K562 (cell line): ENCODE data around the gene FASTK. TPM values are rescaled to one million over a fixed set of nuclear protein-coding genes. Genes with fewer than 3 reads are reported as not detected.

Experiments
- CTCF ChIP-seq, 3 experiments: IDR thresholded peaks in 2 of 3; conservative IDR thresholded peaks in 1 of 3; 2 replicates each; pipeline ENCODE4 v1.5.1; 2011 to 2012; ENCODE audit warnings: low read length in 3 of 3, mild to moderate bottlenecking in 3 of 3, control low read depth in 2 of 3, improper control_type of control experiment in 1 of 3, inconsistent platforms in 1 of 3, low read depth in 1 of 3, mixed read lengths in 1 of 3, moderate library complexity in 1 of 3; ENCODE audit not compliant: insufficient read depth in 2 of 3
- E2F5 ChIP-seq: sonication (generic); formaldehyde crosslinking; IDR thresholded peaks from 2 replicates; pipeline ENCODE4 v1.8.0; 2022; ENCODE audit warnings: mild to moderate bottlenecking, missing genetic modification reagents
- E4F1 ChIP-seq: fragments of 250-450 bp; sonication (Bioruptor Pico); IDR thresholded peaks from 2 replicates; pipeline ENCODE4 v1.5.0; 2021; ENCODE audit warnings: mild to moderate bottlenecking, borderline replicate concordance
- GATAD2A ChIP-seq: fragments of 450-650 bp; IDR thresholded peaks from 2 replicates; pipeline ENCODE4 v1.6.1; 2017
- MED1 ChIP-seq: sonication (generic); formaldehyde crosslinking; IDR thresholded peaks from 2 replicates; pipeline ENCODE4 v1.8.1; 2023; ENCODE audit warnings: missing genetic modification reagents, borderline replicate concordance
- PCBP2 ChIP-seq: fragments of 200-400 bp; formaldehyde crosslinking; IDR thresholded peaks from 2 replicates; pipeline ENCODE4 v1.6.1; 2018; ENCODE audit warnings: low read length, low read depth, mild to moderate bottlenecking, moderate library complexity; ENCODE audit not compliant: poor library complexity, severe bottlenecking
- POU5F1 ChIP-seq: fragments of 150-350 bp; IDR thresholded peaks from 2 replicates; pipeline ENCODE4 v1.6.1; 2014; ENCODE audit warnings: borderline replicate concordance, low read length, low read depth, mild to moderate bottlenecking; ENCODE audit not compliant: partially characterized antibody
- RBBP5 ChIP-seq: fragments of 200-600 bp; sonication (generic); IDR thresholded peaks from 2 replicates; pipeline ENCODE4 v1.6.1; 2012; ENCODE audit warnings: borderline replicate concordance, mild to moderate bottlenecking, low read length, control low read depth, inconsistent platforms; ENCODE audit not compliant: insufficient read depth, poor library complexity, severe bottlenecking
- RERE ChIP-seq: sonication (generic); formaldehyde crosslinking; IDR thresholded peaks from 2 replicates; pipeline ENCODE4 v1.8.0; 2023; ENCODE audit warnings: missing genetic modification reagents, mild to moderate bottlenecking, borderline replicate concordance
- SMARCB1 ChIP-seq: IDR thresholded peaks from 2 replicates; pipeline ENCODE4 v1.6.1; 2011; ENCODE audit warnings: improper control_type of control experiment, low read depth; ENCODE audit not compliant: insufficient read length
- STAT5B ChIP-seq: fragments of 250-450 bp; sonication (Bioruptor Pico); IDR thresholded peaks from 2 replicates; pipeline ENCODE4 v1.8.0; 2021; ENCODE audit warnings: mild to moderate bottlenecking, inconsistent platforms
- TCF3 ChIP-seq: sonication (generic); formaldehyde crosslinking; IDR thresholded peaks from 2 replicates; pipeline ENCODE4 v1.4.0; 2020; ENCODE audit warnings: mild to moderate bottlenecking, missing genetic modification reagents
- TEAD4 ChIP-seq, 2 experiments: sonication (generic) in 1 of 2; formaldehyde crosslinking in 1 of 2; IDR thresholded peaks; 2 replicates each; pipeline versions ENCODE4 v1.6.1 to v1.8.0; 2012 to 2022; ENCODE audit warnings: borderline replicate concordance in 1 of 2, inconsistent platforms in 1 of 2, low read length in 1 of 2, mild to moderate bottlenecking in 1 of 2, missing genetic modification reagents in 1 of 2
- ZNF668 ChIP-seq: fragments of 250-450 bp; sonication (Bioruptor Pico); IDR thresholded peaks from 2 replicates; pipeline ENCODE4 v1.8.0; 2022; ENCODE audit warnings: mild to moderate bottlenecking, inconsistent platforms
- ZNF785 ChIP-seq: fragments of 250-450 bp; sonication (Bioruptor Pico); IDR thresholded peaks from 2 replicates; pipeline ENCODE4 v1.4.0; 2020; ENCODE audit warnings: mild to moderate bottlenecking
- polyA plus RNA-seq, 8 experiments: library from polyadenylated mRNA; depleted of rRNA in 4 of 8; stranded (reverse) in 5 of 8; unstranded in 3 of 8; fragments of >200 nt; fragmentation: Nextera tagmentation in 2 of 8; fragmentation: Illumina TruSeq in 1 of 8; extraction: Ambion mirVana in 2 of 8; extraction: Trizol in 1 of 8; gene quantifications; 2 replicates each; pipeline versions ENCODE4 v1.2.1 to v1.2.3, GENCODE V29; 2011 to 2014; ENCODE audit warnings: inconsistent platforms in 1 of 8, missing spikeins in 1 of 8
- total RNA-seq, 7 experiments: library from RNA; depleted of rRNA in 6 of 7; stranded (reverse); fragments of >200 nt in 6 of 7; fragmentation: Illumina TruSeq in 2 of 7; extraction: Trizol in 2 of 7; gene quantifications; 2 replicates each; pipeline versions ENCODE4 v1.2.1 to v1.2.3, GENCODE V29; 2011 to 2021; ENCODE audit warnings: low replicate concordance in 1 of 7

The FASTK gene
- total and polyA plus RNA-seq, 9 of the 15 experiments (the other 6 are each of a cell fraction or from before 2014, with no cell fraction given) = 0.51 to 150 (median 48.2) TPM

- TF ChIP-seq E2F5 = no peak
- peak; percentile 89 for TF ChIP-seq TEAD4 (IDR thresholded peaks at IDR 0.05; ENCODE audit: low read length)
- 0 out of 2 replicates have a peak, but pooled peaks have one; percentile 36 for TF ChIP-seq TEAD4 (CRISPR knock-in tag; IDR thresholded peaks at IDR 0.05; ENCODE audit: borderline replicate concordance)
- no peak for TF ChIP-seq POU5F1
- TF ChIP-seq GATAD2A = no peak
- peak; percentile 92 to 96 (median 93) for TF ChIP-seq CTCF (IDR thresholded peaks at IDR 0.05 in 2 of 3, conservative IDR thresholded peaks at IDR 0.05 in 1 of 3; ENCODE audit: insufficient read depth in 2 of 3, low read depth in 1 of 3, low read length in 3 of 3)
- TF ChIP-seq ZNF785 (CRISPR knock-in tag) = no peak
- no peak for TF ChIP-seq MED1 (CRISPR knock-in tag)
- TF ChIP-seq TCF3 (CRISPR knock-in tag) = peak; percentile 16
- TF ChIP-seq E4F1 (CRISPR knock-in tag) = no peak
- no peak for TF ChIP-seq ZNF668
- TF ChIP-seq RERE = no peak
- TF ChIP-seq RBBP5 = peak; percentile 75
- no peak for TF ChIP-seq STAT5B
- TF ChIP-seq PCBP2 = no peak
- TF ChIP-seq SMARCB1 = no peak
These were observed 52.3 kb downstream of the FASTK start, which contains the start of gene ABCB8 (continued) for GRCh38 chr7:151028131-151028947.
